Loucy (cell line): Measurements from ENCODE around the gene E2F3.
"Not testable (repeated sequence)": the region's sequence is repeated elsewhere in the genome, so short reads cannot be mapped to it uniquely, and the experiment has no call there.

ENCODE experiments used
- H2AFZ ChIP-seq: fragments of 200-600 bp; sonication (generic); 2 replicates; pipeline ENCODE4 v1.6.0; 2016; ENCODE audit warnings: antibody characterized with exemption, mild to moderate bottlenecking, low read length, moderate library complexity
- H3F3A ChIP-seq: fragments of 200-600 bp; 2 replicates; pipeline ENCODE4 v1.6.0; 2016; ENCODE audit warnings: antibody characterized with exemption, low read depth, mild to moderate bottlenecking
- H3K27me3 ChIP-seq: fragments of 200-600 bp; sonication (generic); 2 replicates; pipeline ENCODE4 v1.6.1; 2014; ENCODE audit warnings: low read length, mild to moderate bottlenecking; ENCODE audit not compliant: insufficient read depth, poor library complexity, severe bottlenecking
- H3K36me3 ChIP-seq: fragments of 200-600 bp; sonication (generic); 2 replicates; pipeline ENCODE4 v1.6.1; 2016; ENCODE audit warnings: low read length; ENCODE audit not compliant: insufficient read depth
- H3K4me1 ChIP-seq: fragments of 200-600 bp; sonication (generic); 2 replicates; pipeline ENCODE4 v1.5.1; 2014; ENCODE audit warnings: low read length, mild to moderate bottlenecking; ENCODE audit not compliant: insufficient read depth, poor library complexity, severe bottlenecking
- H3K4me2 ChIP-seq: fragments of 200-600 bp; sonication (generic); 2 replicates; pipeline ENCODE4 v1.6.0; 2014; ENCODE audit warnings: antibody characterized with exemption, low read length, low read depth, mild to moderate bottlenecking; ENCODE audit not compliant: poor library complexity, severe bottlenecking
- H3K4me3 ChIP-seq: fragments of 200-600 bp; sonication (generic); 2 replicates; pipeline ENCODE4 v1.5.1; 2014; ENCODE audit warnings: low read length, mild to moderate bottlenecking, mixed read lengths; ENCODE audit not compliant: poor library complexity, severe bottlenecking
- H3K79me2 ChIP-seq: fragments of 200-600 bp; sonication (generic); 2 replicates; pipeline ENCODE4 v1.6.1; 2014; ENCODE audit warnings: low read length; ENCODE audit not compliant: insufficient read depth
- H3K9ac ChIP-seq: fragments of 200-600 bp; sonication (generic); 2 replicates; pipeline ENCODE4 v1.6.0; 2014; ENCODE audit warnings: mild to moderate bottlenecking, low read depth, low read length, moderate library complexity; ENCODE audit not compliant: poor library complexity, severe bottlenecking
- H3K9me2 ChIP-seq: fragments of 200-600 bp; sonication (generic); replicated peaks from 2 replicates; pipeline ENCODE4 v1.6.1; 2016; ENCODE audit warnings: low read depth, low read length, mixed read lengths
- H3K9me3 ChIP-seq: fragments of 200-600 bp; sonication (generic); 2 replicates; pipeline ENCODE4 v1.6.1; 2014; ENCODE audit warnings: mild to moderate bottlenecking, antibody characterized with exemption, low read length, low read depth; ENCODE audit not compliant: insufficient read depth
- H4K20me1 ChIP-seq: fragments of 200-600 bp; sonication (generic); 2 replicates; pipeline ENCODE4 v1.6.0; 2014; ENCODE audit warnings: antibody characterized with exemption, low read length, mild to moderate bottlenecking; ENCODE audit not compliant: insufficient read depth, poor library complexity, severe bottlenecking
- EZH2phosphoT487 ChIP-seq: fragments of 200-600 bp; IDR thresholded peaks from 2 replicates; pipeline ENCODE4 v1.6.1; 2018; ENCODE audit warnings: antibody characterized with exemption, mild to moderate bottlenecking, moderate library complexity, borderline replicate concordance
- TF ChIP-seq, protein P1 (sequence below): fragments of 200-600 bp; sonication (generic); conservative IDR thresholded peaks from 2 replicates; pipeline ENCODE4 v1.5.1; 2014; ENCODE audit warnings: mild to moderate bottlenecking, antibody characterized with exemption, low read length

E2F3 gene

DNA sequence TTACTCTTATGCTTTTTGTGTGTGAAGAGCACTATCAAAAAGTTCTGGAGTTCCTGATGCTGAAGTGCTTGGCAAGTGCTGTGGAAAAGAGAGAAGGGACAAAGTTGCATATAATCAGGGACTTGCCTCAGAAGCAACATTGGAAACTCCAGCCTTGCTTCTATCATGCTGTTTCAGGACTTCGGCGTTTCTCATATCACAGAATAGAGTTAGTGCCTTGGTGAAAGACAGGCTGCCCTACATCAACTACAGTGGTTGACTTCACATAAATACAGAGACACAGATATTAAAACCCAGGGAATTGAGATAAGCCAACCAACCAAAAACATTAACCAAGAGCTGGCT is 96.3 kb downstream of the E2F3 start:
- Histone ChIP-seq H3K4me1 (no peaks in the 10 kb centered on the region), H3K4me3 (no peak overlapping the region), H4K20me1 (no peaks in the 10 kb centered on the region), H3F3A (no peaks in the 10 kb centered on the region), H3K4me2 (no peak overlapping the region), H3K27me3 (no peaks in the 10 kb centered on the region), H3K9me3 (no peaks in the 10 kb centered on the region), H3K79me2 (no peaks in the 10 kb centered on the region), H3K36me3 (peaks cover 5% of the 10 kb centered on the region; the same call in 1 of the 2 replicates), H3K9ac (no peak overlapping the region), H2AFZ (no peak overlapping the region), H3K9me2 (no peaks in the 10 kb centered on the region)
- TF ChIP-seq EZH2phosphoT487, result no peak
- TF ChIP-seq, protein P1, sequence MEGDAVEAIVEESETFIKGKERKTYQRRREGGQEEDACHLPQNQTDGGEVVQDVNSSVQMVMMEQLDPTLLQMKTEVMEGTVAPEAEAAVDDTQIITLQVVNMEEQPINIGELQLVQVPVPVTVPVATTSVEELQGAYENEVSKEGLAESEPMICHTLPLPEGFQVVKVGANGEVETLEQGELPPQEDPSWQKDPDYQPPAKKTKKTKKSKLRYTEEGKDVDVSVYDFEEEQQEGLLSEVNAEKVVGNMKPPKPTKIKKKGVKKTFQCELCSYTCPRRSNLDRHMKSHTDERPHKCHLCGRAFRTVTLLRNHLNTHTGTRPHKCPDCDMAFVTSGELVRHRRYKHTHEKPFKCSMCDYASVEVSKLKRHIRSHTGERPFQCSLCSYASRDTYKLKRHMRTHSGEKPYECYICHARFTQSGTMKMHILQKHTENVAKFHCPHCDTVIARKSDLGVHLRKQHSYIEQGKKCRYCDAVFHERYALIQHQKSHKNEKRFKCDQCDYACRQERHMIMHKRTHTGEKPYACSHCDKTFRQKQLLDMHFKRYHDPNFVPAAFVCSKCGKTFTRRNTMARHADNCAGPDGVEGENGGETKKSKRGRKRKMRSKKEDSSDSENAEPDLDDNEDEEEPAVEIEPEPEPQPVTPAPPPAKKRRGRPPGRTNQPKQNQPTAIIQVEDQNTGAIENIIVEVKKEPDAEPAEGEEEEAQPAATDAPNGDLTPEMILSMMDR, result no peak

DNA sequence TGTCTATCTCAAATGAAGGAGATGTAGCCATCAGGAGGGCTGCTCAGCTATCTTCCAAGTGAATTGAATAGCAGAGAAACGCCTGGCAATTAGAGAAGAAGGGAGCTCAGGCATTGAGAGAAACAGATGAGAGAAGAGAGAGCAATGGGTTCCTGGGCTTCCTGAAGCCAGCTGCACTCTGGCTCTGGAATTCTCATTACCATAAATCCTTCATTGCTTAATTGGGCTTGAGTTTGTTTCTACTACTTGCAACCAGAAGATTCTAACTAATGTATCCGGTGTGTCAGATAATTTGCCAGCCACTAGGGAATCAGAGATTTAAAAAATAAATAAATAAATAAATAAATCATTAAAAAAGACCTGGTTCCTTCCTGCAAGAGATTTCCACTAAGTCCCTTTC is 107.5 kb downstream of the E2F3 start:
- TF ChIP-seq EZH2phosphoT487, result no peak
- TF ChIP-seq, protein P1, result no peak
- Histone ChIP-seq H3K9ac (no peak overlapping the region), H3K9me2 (no peaks in the 10 kb centered on the region), H2AFZ (no peak overlapping the region), H3K4me2 (no peak overlapping the region), H3K36me3 (no peaks in the 10 kb centered on the region), H3K79me2 (no peaks in the 10 kb centered on the region), H3K4me1 (no peaks in the 10 kb centered on the region), H3K9me3 (no peaks in the 10 kb centered on the region), H3F3A (no peaks in the 10 kb centered on the region), H3K27me3 (no peaks in the 10 kb centered on the region), H3K4me3 (no peak overlapping the region), H4K20me1 (no peaks in the 10 kb centered on the region)

DNA sequence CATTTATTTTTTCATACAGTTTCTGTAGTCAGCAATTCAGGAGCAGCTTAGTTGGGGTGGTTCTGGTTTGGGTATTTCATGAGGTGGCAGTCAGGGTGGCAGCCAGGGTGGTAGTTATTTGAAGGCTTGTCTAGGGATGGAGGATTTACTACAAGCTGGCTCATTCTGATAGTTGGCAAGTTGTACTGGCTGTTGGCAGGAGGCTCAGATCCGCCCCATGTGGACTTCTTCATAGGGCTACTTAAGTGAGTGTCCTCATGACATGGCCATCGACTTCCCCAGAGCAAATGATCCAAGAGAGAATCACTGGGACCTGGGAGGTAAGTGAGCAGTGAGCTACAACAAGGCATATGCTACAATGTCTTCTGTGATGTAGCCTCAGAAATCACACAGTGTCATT is 110.2 kb downstream of the E2F3 start:
- Histone ChIP-seq H3K4me1 (peaks cover 7% of the 10 kb centered on the region), H3K4me2 (no peak overlapping the region), H2AFZ (no peak overlapping the region), H3K27me3 (no peaks in the 10 kb centered on the region), H3K9me3 (no peaks in the 10 kb centered on the region), H4K20me1 (no peaks in the 10 kb centered on the region), H3K9me2 (no peaks in the 10 kb centered on the region), H3K4me3 (no peak overlapping the region), H3K9ac (no peak overlapping the region), H3K36me3 (no peaks in the 10 kb centered on the region), H3F3A (no peaks in the 10 kb centered on the region), H3K79me2 (no peaks in the 10 kb centered on the region)
- TF ChIP-seq EZH2phosphoT487, result no peak
- TF ChIP-seq, protein P1, result no peak

DNA sequence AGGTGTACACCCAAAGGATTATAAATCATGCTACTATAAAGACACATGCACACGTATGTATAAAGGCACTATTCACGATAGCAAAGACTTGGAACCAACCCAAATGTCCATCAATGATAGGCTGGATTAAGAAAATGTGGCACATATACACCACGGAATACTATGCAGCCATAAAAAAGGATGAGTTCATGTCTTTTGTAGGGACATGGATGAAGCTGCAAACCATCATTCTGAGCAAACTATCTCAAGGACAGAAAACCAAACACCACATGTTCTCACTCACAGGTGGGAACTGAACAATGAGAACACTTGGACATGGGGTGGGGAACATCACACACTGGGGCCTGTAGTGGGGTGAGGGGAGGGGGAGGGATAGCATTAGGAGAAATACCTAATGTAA is 123.5 kb downstream of the E2F3 start:
- H3F3A ChIP-seq, H3K4me1 ChIP-seq, H2AFZ ChIP-seq, H4K20me1 ChIP-seq, H3K4me3 ChIP-seq, H3K4me2 ChIP-seq, H3K9me2 ChIP-seq, H3K36me3 ChIP-seq, H3K79me2 ChIP-seq, H3K9ac ChIP-seq, H3K9me3 ChIP-seq, H3K27me3 ChIP-seq: not testable (repeated sequence)
